CD14-positive monocyte (primary cell): ENCODE measurements around the gene SHISA6. TPM values are rescaled to one million over a fixed set of nuclear protein-coding genes. Genes with fewer than 3 reads are reported as not detected.

Experiments
- DNase-seq, 3 donors: peaks; one replicate each; pipeline ENCODE4 v3.0.0-alpha.2; 2011 to 2022
- H2AFZ ChIP-seq: 2 replicates; pipeline ENCODE4 v1.6.0; 2012; ENCODE audit warnings: mild to moderate bottlenecking, low read depth, low read length, inconsistent platforms; ENCODE audit not compliant: insufficient read depth, poor library complexity, severe bottlenecking
- H3K27ac ChIP-seq, 2 donors: 1 replicate in 1 of 2; 2 replicates in 1 of 2; pipeline ENCODE4 v1.5.1; 2012 to 2013; ENCODE audit warnings: low read length in 2 of 2, control low read depth in 1 of 2, inconsistent platforms in 1 of 2, low read depth in 1 of 2, mild to moderate bottlenecking in 1 of 2
- H3K27me3 ChIP-seq, 2 donors: one replicate each; pipeline versions ENCODE4 v1.6.0 to v1.6.1; 2011 to 2013; ENCODE audit warnings: low read length in 2 of 2; ENCODE audit not compliant: control insufficient read depth in 2 of 2, insufficient read depth in 2 of 2
- H3K36me3 ChIP-seq, 2 donors: replicated peaks in 1 of 2; 1 replicate in 1 of 2; 2 replicates in 1 of 2; pipeline versions ENCODE4 v1.5.1 to v1.6.1; 2012 to 2013; ENCODE audit warnings: low read length in 2 of 2, control low read depth in 1 of 2, inconsistent platforms in 1 of 2, mild to moderate bottlenecking in 1 of 2; ENCODE audit not compliant: insufficient read depth in 2 of 2, control insufficient read depth in 1 of 2
- H3K4me1 ChIP-seq, 2 donors: 1 replicate in 1 of 2; 2 replicates in 1 of 2; pipeline versions ENCODE4 v1.5.1 to v1.6.1; 2012 to 2013; ENCODE audit warnings: low read length in 2 of 2, control low read depth in 1 of 2, inconsistent platforms in 1 of 2, mild to moderate bottlenecking in 1 of 2, moderate library complexity in 1 of 2; ENCODE audit not compliant: insufficient read depth in 2 of 2, control insufficient read depth in 1 of 2
- H3K4me2 ChIP-seq: replicated peaks from 2 replicates; pipeline ENCODE3; 2012; ENCODE audit warnings: low read length, moderate library complexity, mild to moderate bottlenecking; ENCODE audit not compliant: poor library complexity, severe bottlenecking; ENCODE audit errors: extremely low read depth
- H3K4me3 ChIP-seq, 3 experiments: fragments of 200-600 bp in 1 of 3; sonication (generic) in 1 of 3; replicated peaks in 1 of 3; 1 replicate in 2 of 3; 2 replicates in 1 of 3; pipeline ENCODE4 v1.5.1; 2011 to 2013; ENCODE audit warnings: low read length in 3 of 3, mild to moderate bottlenecking in 3 of 3, control low read depth in 2 of 3, low read depth in 2 of 3, inconsistent platforms in 1 of 3, moderate library complexity in 1 of 3
- H3K79me2 ChIP-seq: 2 replicates; pipeline ENCODE4 v1.6.0; 2012; ENCODE audit warnings: mild to moderate bottlenecking, control low read depth, inconsistent platforms, low read length, moderate library complexity; ENCODE audit not compliant: insufficient read depth
- H3K9ac ChIP-seq: 2 replicates; pipeline ENCODE4 v1.6.0; 2017; ENCODE audit warnings: low read length, mild to moderate bottlenecking; ENCODE audit not compliant: insufficient read depth, poor library complexity, severe bottlenecking
- H3K9me3 ChIP-seq, 2 donors: replicated peaks in 1 of 2; 1 replicate in 1 of 2; 2 replicates in 1 of 2; pipeline versions ENCODE4 v1.5.1 to v1.6.1; 2012 to 2013; ENCODE audit warnings: low read length in 2 of 2, control low read depth in 1 of 2; ENCODE audit not compliant: control insufficient read depth in 1 of 2, insufficient read depth in 1 of 2
- H4K20me1 ChIP-seq: 2 replicates; pipeline ENCODE4 v1.6.0; 2012; ENCODE audit warnings: mild to moderate bottlenecking, low read length, control low read depth, moderate library complexity; ENCODE audit not compliant: insufficient read depth
- H3K27ac Mint-ChIP-seq, 7 donors: one replicate each; pipeline ENCODE4 v1.8.0; 2020; ENCODE audit warnings: mild to moderate bottlenecking in 7 of 7, mixed read lengths in 7 of 7, moderate library complexity in 6 of 7, inconsistent platforms in 2 of 7
- H3K27me3 Mint-ChIP-seq, 3 donors: one replicate each; pipeline ENCODE4 v1.8.0; 2021 to 2022; ENCODE audit warnings: low read depth in 3 of 3, mild to moderate bottlenecking in 3 of 3, mixed read lengths in 3 of 3, moderate library complexity in 3 of 3, inconsistent platforms in 1 of 3
- H3K36me3 Mint-ChIP-seq, 2 donors: one replicate each; pipeline ENCODE4 v1.8.0; 2020; ENCODE audit warnings: mixed read lengths in 2 of 2, inconsistent platforms in 1 of 2, mild to moderate bottlenecking in 1 of 2
- H3K4me1 Mint-ChIP-seq: one replicate; pipeline ENCODE4 v1.8.0; 2020; ENCODE audit warnings: mild to moderate bottlenecking, mixed read lengths
- H3K4me3 Mint-ChIP-seq, 2 donors: one replicate each; pipeline ENCODE4 v1.8.0; 2020; ENCODE audit warnings: mild to moderate bottlenecking in 2 of 2, mixed read lengths in 2 of 2, moderate library complexity in 1 of 2
- H3K9me3 Mint-ChIP-seq, 7 donors: one replicate each; pipeline ENCODE4 v1.8.0; 2020 to 2022; ENCODE audit warnings: mixed read lengths in 7 of 7, mild to moderate bottlenecking in 6 of 7, moderate library complexity in 6 of 7, inconsistent platforms in 2 of 7
- CTCF ChIP-seq: fragments of 200-600 bp; IDR thresholded peaks from one replicate; pipeline ENCODE4 v1.8.0; 2022; ENCODE audit warnings: antibody characterized with exemption, mild to moderate bottlenecking
- whole genome bisulfite sequencing: methylation state at CpG from one replicate; pipeline ENCODE4 v1.1.5; 2013; ENCODE audit warnings: missing lambda C conversion rate; ENCODE audit not compliant: insufficient coverage; 5-methylcytosine and 5-hydroxymethylcytosine counted together
- intact Hi-C, 2 donors: fragments of 100-400 bp; cut with micrococcal nuclease; formaldehyde crosslinking; loops; one replicate each; pipeline versions ENCODE4 v1.15.0 to v1.15.1; 2023
- polyA plus RNA-seq, 3 donors: library from polyadenylated mRNA; depleted of rRNA in 1 of 3; unstranded in 2 of 3; stranded (reverse) in 1 of 3; fragments of 300-500 nt in 2 of 3; fragments of >200 nt in 1 of 3; fragmentation: Illumina TruSeq in 2 of 3; gene quantifications; 1 replicate in 2 of 3; 2 replicates in 1 of 3; pipeline ENCODE4 v1.2.3, GENCODE V29; 2012 to 2021

Gene SHISA6
- polyA plus RNA-seq, 3 donors = not detected

DNA sequence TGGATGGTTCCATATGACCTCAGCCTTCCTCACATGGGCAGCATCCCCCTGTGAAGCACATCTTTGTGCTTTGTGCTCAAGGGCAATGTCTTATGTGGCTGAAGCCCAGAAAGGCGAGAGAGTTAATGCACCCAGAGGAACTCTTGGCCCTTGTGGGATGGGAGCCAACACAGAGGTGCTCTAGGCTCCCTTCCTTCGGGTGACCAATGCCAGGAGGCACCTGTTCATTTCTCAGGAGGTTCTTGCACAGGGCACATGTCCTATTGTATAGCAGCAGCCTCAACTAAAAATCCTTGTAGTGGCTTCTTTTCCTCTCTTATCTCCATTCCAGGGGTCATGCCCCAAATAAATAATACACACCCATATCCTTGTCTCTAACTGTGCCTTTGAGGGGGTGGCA lies 273.6 kb downstream of the SHISA6 start:
- 56% methylated on average over 2 of the region's 2 CpGs for WGBS
- Histone ChIP-seq H3K27me3 (no peaks in the 10 kb centered on the region), H3K9me3 (peaks cover 5 to 11% of the 10 kb centered on the region in 2 donors), H3K9ac (no peak overlapping the region), H3K4me1 (no peaks in the 10 kb centered on the region), H3K4me2 (no peak overlapping the region), H3K79me2 (no peaks in the 10 kb centered on the region), H2AFZ (no peak overlapping the region), H4K20me1 (no peaks in the 10 kb centered on the region), H3K36me3 (no peaks in the 10 kb centered on the region), H3K4me3 (no peak overlapping the region), H3K27ac (no peak overlapping the region)
- Mint-ChIP-seq H3K4me1 (no peaks in the 10 kb centered on the region), H3K4me3 (no peak overlapping the region), H3K27me3 (peaks cover 0 to 3% (median 0%) of the 10 kb centered on the region in 3 donors), H3K27ac (peak overlapping the region in 1 of 7 donors; percentile 16), H3K36me3 (no peaks in the 10 kb centered on the region), H3K9me3 (peaks cover 0 to 15% (median 6%) of the 10 kb centered on the region in 7 donors)
- no peak for TF ChIP-seq CTCF
- no peak for DNase-seq
- intact Hi-C loops = no loop called here

- DNase-seq = no peak
- intact Hi-C loops = no loop called here
- H3K27me3 Mint-ChIP-seq = peaks cover 0 to 3% (median 0%) of the 10 kb centered on the region in 3 donors
- H3K36me3 Mint-ChIP-seq = no peaks in the 10 kb centered on the region
- no peak overlapping the region for H3K4me3 ChIP-seq
- no peak overlapping the region for H3K27ac ChIP-seq
- H3K9me3 ChIP-seq = peaks cover 5 to 13% of the 10 kb centered on the region in 2 donors
- H3K27me3 ChIP-seq = no peaks in the 10 kb centered on the region
- no peaks in the 10 kb centered on the region for H3K79me2 ChIP-seq
- 72% methylated on average over 4 of the region's 4 CpGs for WGBS
- H4K20me1 ChIP-seq = no peaks in the 10 kb centered on the region
- no peak overlapping the region for H3K9ac ChIP-seq
- no peak overlapping the region for H2AFZ ChIP-seq
- no peak overlapping the region for H3K4me3 Mint-ChIP-seq
- H3K4me2 ChIP-seq = no peak overlapping the region
- no peak overlapping the region for H3K27ac Mint-ChIP-seq
- TF ChIP-seq CTCF = no peak
- peaks cover 0 to 15% (median 6%) of the 10 kb centered on the region in 7 donors for H3K9me3 Mint-ChIP-seq
- no peaks in the 10 kb centered on the region for H3K36me3 ChIP-seq
- H3K4me1 ChIP-seq = no peaks in the 10 kb centered on the region
- H3K4me1 Mint-ChIP-seq = no peaks in the 10 kb centered on the region
These were observed 274.1 kb downstream of the SHISA6 start for GRCh38 chr17:11514981-11515680.
